ENCODE results near the gene CCL5. TPM values are rescaled to one million over a fixed set of nuclear protein-coding genes. Genes with fewer than 3 reads are reported as not detected.

CCL5 gene
- total RNA-seq, 1 experiment from 2014 or later: 0.34 TPM

DNA sequence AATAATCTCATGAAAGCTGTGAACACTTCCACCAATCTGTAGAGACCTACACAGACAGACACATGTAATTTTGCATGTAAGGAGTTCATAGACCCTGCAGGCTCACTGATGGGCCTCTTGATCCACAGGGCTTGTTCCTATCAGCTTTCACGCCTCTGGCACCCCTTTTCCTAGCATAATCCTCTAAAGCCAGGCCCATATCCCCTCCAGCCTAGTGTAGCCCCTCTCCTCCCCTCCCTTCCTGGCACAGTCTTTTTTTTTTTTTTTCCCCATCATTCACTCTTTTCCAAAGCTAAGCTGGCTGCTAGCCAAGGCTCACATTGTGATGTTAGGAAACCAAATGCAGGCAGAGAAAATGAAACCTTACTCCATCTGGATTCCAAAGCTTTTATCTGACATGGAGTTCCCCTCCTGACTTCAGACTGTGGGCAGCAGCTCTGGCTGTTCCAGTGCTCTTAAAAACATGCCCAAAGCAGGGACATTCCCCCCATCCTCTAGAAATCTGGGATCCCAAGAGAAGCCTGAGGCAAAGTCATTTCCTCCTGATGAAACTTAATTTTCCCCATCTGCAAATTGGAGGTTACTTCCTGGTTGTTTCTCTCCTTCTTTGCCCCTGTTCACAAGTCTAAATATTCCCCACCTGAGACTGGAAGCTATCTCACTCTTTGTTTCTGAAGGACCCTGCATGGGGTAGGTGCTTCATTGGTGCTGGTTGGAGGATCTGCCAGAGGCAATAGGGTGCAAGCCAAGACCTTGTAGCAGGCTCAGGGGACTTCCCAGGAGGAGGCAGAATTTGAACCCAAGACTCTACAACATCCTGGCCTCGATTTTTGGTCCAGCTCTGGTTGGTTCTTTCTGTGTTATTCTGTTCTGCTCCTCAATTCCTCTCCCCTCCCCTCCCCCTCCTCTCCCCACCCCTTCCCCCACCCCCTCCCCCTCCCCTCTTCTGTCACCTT is 9.9 kb upstream of the CCL5 start:
- Histone ChIP-seq H4K20me1 (ENCODE audit: insufficient read depth) (no peaks in the 10 kb centered on the region), H3K27ac (ENCODE audit: low read depth, low read length) (no peak overlapping the region), H3K4me3 (replicated peaks in 1 of 2; ENCODE audit: low read depth in 1 of 2, low read length in 2 of 2) (no peak overlapping the region), H3K27me3 (ENCODE audit: insufficient read depth, low read length) (no peaks in the 10 kb centered on the region), H3K79me2 (ENCODE audit: insufficient read depth, low read length) (no peaks in the 10 kb centered on the region), H3K4me2 (ENCODE audit: low read length) (no peak overlapping the region), H3K9me2 (ENCODE audit: insufficient read depth) (no peaks in the 10 kb centered on the region), H2AFZ (ENCODE audit: low read depth, low read length, poor library complexity, severe bottlenecking) (no peak overlapping the region), H3K4me1 (ENCODE audit: control insufficient read depth in 1 of 2, insufficient read depth in 2 of 2, low read length in 2 of 2) (no peaks in the 10 kb centered on the region), H3K36me3 (ENCODE audit: control insufficient read depth in 1 of 2, insufficient read depth in 2 of 2, low read length in 2 of 2) (no peaks in the 10 kb centered on the region), H3K9me3 (ENCODE audit: control insufficient read depth in 1 of 2, insufficient read depth in 1 of 2, low read depth in 1 of 2, low read length in 2 of 2) (no peaks in the 10 kb centered on the region), H3K9ac (ENCODE audit: low read length) (no peak overlapping the region)
- POLR2A ChIA-PET: no interaction called here
- ATAC-seq (no peak), DNase-seq (ENCODE audit: low read depth, low spot score) (no peak)
- CTCF ChIA-PET: no interaction called here
- BruUV-seq (replicated peaks): no TSS peak
- intact Hi-C loops (cut with micrococcal nuclease): no loop called here
- RAD21 ChIA-PET (ENCODE audit: low non-redundant PET in 1 of 2, low total read pairs in 2 of 2, uncharacterized antibody in 2 of 2, unreplicated experiment in 2 of 2): interaction anchor here in 1 of 2 experiments (0.7 kb wide), 1 partner anchor 115 kb away, joined by 5 read pairs; no protein-coding TSS in a partner anchor
- TF ChIP-seq CBX3 (IDR thresholded peaks at IDR 0.05; ENCODE audit: low read depth) (no peak), EZH2 (IDR thresholded peaks at IDR 0.05) (no peak), ZNF274 (IDR thresholded peaks at IDR 0.05; ENCODE audit: low read depth, low read length) (no peak), SRF (IDR thresholded peaks at IDR 0.05; ENCODE audit: low read depth) (no peak), JUND (IDR thresholded peaks at IDR 0.05) (no peak), SP1 (IDR thresholded peaks at IDR 0.05; ENCODE audit: low read depth) (no peak), EZH2phosphoT487 (IDR thresholded peaks at IDR 0.05; ENCODE audit: borderline replicate concordance) (no peak), YY1 (IDR thresholded peaks at IDR 0.05; ENCODE audit: extremely low read depth, insufficient replicate concordance, low read depth, low read length) (no peak), RAD21 (IDR thresholded peaks at IDR 0.05; ENCODE audit: low read depth) (no peak)
- TF ChIP-seq, protein P1, sequence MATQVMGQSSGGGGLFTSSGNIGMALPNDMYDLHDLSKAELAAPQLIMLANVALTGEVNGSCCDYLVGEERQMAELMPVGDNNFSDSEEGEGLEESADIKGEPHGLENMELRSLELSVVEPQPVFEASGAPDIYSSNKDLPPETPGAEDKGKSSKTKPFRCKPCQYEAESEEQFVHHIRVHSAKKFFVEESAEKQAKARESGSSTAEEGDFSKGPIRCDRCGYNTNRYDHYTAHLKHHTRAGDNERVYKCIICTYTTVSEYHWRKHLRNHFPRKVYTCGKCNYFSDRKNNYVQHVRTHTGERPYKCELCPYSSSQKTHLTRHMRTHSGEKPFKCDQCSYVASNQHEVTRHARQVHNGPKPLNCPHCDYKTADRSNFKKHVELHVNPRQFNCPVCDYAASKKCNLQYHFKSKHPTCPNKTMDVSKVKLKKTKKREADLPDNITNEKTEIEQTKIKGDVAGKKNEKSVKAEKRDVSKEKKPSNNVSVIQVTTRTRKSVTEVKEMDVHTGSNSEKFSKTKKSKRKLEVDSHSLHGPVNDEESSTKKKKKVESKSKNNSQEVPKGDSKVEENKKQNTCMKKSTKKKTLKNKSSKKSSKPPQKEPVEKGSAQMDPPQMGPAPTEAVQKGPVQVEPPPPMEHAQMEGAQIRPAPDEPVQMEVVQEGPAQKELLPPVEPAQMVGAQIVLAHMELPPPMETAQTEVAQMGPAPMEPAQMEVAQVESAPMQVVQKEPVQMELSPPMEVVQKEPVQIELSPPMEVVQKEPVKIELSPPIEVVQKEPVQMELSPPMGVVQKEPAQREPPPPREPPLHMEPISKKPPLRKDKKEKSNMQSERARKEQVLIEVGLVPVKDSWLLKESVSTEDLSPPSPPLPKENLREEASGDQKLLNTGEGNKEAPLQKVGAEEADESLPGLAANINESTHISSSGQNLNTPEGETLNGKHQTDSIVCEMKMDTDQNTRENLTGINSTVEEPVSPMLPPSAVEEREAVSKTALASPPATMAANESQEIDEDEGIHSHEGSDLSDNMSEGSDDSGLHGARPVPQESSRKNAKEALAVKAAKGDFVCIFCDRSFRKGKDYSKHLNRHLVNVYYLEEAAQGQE (IDR thresholded peaks at IDR 0.05; ENCODE audit: low read depth): no peak
- TF ChIP-seq, protein P2, sequence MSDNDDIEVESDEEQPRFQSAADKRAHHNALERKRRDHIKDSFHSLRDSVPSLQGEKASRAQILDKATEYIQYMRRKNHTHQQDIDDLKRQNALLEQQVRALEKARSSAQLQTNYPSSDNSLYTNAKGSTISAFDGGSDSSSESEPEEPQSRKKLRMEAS (IDR thresholded peaks at IDR 0.05): no peak
- TF ChIP-seq, protein P3, sequence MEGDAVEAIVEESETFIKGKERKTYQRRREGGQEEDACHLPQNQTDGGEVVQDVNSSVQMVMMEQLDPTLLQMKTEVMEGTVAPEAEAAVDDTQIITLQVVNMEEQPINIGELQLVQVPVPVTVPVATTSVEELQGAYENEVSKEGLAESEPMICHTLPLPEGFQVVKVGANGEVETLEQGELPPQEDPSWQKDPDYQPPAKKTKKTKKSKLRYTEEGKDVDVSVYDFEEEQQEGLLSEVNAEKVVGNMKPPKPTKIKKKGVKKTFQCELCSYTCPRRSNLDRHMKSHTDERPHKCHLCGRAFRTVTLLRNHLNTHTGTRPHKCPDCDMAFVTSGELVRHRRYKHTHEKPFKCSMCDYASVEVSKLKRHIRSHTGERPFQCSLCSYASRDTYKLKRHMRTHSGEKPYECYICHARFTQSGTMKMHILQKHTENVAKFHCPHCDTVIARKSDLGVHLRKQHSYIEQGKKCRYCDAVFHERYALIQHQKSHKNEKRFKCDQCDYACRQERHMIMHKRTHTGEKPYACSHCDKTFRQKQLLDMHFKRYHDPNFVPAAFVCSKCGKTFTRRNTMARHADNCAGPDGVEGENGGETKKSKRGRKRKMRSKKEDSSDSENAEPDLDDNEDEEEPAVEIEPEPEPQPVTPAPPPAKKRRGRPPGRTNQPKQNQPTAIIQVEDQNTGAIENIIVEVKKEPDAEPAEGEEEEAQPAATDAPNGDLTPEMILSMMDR (IDR thresholded peaks at IDR 0.05 in 2 of 3, conservative IDR thresholded peaks at IDR 0.05 in 1 of 3; ENCODE audit: borderline replicate concordance in 1 of 3, insufficient read depth in 1 of 3, low read depth in 2 of 3, low read length in 2 of 3): no peak

Data from HCT116 (cell line).